Non-pigmented ciliary epithelial cell (primary cell): ENCODE data around the gene SASH3.

Experiments
- DNase-seq: peaks from one replicate; pipeline ENCODE4 v3.0.0-alpha.2; 2010; ENCODE audit warnings: low read depth

The SASH3 gene

GRCh38 chrX:129813662-129814368, 34.1 kb downstream of the SASH3 start:
- no peak for DNase-seq

GRCh38 chrX:129818123-129818522, 38.4 kb downstream of the SASH3 start:
- no peak for DNase-seq

GRCh38 chrX:129823115-129823514, 43.4 kb downstream of the SASH3 start:
- no peak for DNase-seq

GRCh38 chrX:129823522-129823921, 43.8 kb downstream of the SASH3 start:
- no peak for DNase-seq

GRCh38 chrX:129824620-129825019, 44.9 kb downstream of the SASH3 start:
- DNase-seq: no peak

- DNase-seq: no peak
These were observed 46.2 kb downstream of the SASH3 start for GRCh38 chrX:129825746-129826505.

- no peak for DNase-seq
These were observed 50.7 kb downstream of the SASH3 start for GRCh38 chrX:129830494-129830893.

GRCh38 chrX:129831091-129831885, 51.5 kb downstream of the SASH3 start:
- no peak for DNase-seq

GRCh38 chrX:129833153-129833990, 53.6 kb downstream of the SASH3 start:
- no peak for DNase-seq

GRCh38 chrX:129836827-129837226, 57.1 kb downstream of the SASH3 start:
- no peak for DNase-seq

GRCh38 chrX:129840344-129840743, 60.6 kb downstream of the SASH3 start:
- no peak for DNase-seq

GRCh38 chrX:129842510-129843208, 62.9 kb downstream of the SASH3 start:
- DNase-seq: no peak

- no peak for DNase-seq
These were observed 63.4 kb downstream of the SASH3 start for GRCh38 chrX:129843209-129843458.

- peak; percentile 50 for DNase-seq
These were observed 63.9 kb downstream of the SASH3 start, which contains the start of gene ZDHHC9 for GRCh38 chrX:129843459-129844306. Gene ZDHHC9 (minus strand): TSS chrX:129843886. CDS start chrX:129841945, 1,941 bp downstream.
